Measurements from ENCODE around the gene EEF1A2.

EEF1A2 gene

GRCh38 chr20:63497946-63498935, 642 bp downstream of the EEF1A2 start:
- DNase-seq, result peak; percentile 59

GRCh38 chr20:63497138-63497945, 1.5 kb downstream of the EEF1A2 start:
- DNase-seq, result no peak

- DNase-seq, result no peak
These were observed 2.2 kb downstream of the EEF1A2 start for GRCh38 chr20:63496596-63497120.

GRCh38 chr20:63495741-63496595, 2.9 kb downstream of the EEF1A2 start:
- DNase-seq, result peak; percentile 72

- DNase-seq, result no peak
These were observed 3.6 kb downstream of the EEF1A2 start for GRCh38 chr20:63495167-63495720.

- no peak for DNase-seq
These were observed 4.3 kb downstream of the EEF1A2 start for GRCh38 chr20:63494420-63495166.

GRCh38 chr20:63494084-63494419, 4.8 kb downstream of the EEF1A2 start:
- DNase-seq, result no peak

- DNase-seq, result no peak
These were observed 5.3 kb downstream of the EEF1A2 start for GRCh38 chr20:63493563-63494020.

GRCh38 chr20:63492982-63493381, 5.9 kb downstream of the EEF1A2 start:
- DNase-seq, result no peak

- no peak for DNase-seq
These were observed 6.4 kb downstream of the EEF1A2 start for GRCh38 chr20:63492518-63492917.

- no peak for DNase-seq
These were observed 7.2 kb downstream of the EEF1A2 start for GRCh38 chr20:63491635-63492230.

GRCh38 chr20:63491078-63491477, 7.8 kb downstream of the EEF1A2 start:
- no peak for DNase-seq

GRCh38 chr20:63490416-63490815, 8.5 kb downstream of the EEF1A2 start:
- no peak for DNase-seq

GRCh38 chr20:63488315-63489251, 10.3 kb downstream of the EEF1A2 start:
- no peak for DNase-seq

- no peak for DNase-seq
These were observed 11.1 kb downstream of the EEF1A2 start for GRCh38 chr20:63487781-63488241.

- DNase-seq, result no peak
These were observed 11.6 kb downstream of the EEF1A2 start for GRCh38 chr20:63487116-63487764.

GRCh38 chr20:63486300-63486855, 12.5 kb downstream of the EEF1A2 start:
- DNase-seq, result no peak

GRCh38 chr20:63484651-63485403, 14.1 kb downstream of the EEF1A2 start:
- no peak for DNase-seq
